ENCODE results near the gene TRPM5. TPM values are rescaled to one million over a fixed set of nuclear protein-coding genes. Genes with fewer than 3 reads are reported as not detected.

TRPM5 gene
- total and polyA plus RNA-seq, 9 of the 15 experiments (the other 6 are each of a cell fraction or from before 2014, with no cell fraction given), result not detected

DNA sequence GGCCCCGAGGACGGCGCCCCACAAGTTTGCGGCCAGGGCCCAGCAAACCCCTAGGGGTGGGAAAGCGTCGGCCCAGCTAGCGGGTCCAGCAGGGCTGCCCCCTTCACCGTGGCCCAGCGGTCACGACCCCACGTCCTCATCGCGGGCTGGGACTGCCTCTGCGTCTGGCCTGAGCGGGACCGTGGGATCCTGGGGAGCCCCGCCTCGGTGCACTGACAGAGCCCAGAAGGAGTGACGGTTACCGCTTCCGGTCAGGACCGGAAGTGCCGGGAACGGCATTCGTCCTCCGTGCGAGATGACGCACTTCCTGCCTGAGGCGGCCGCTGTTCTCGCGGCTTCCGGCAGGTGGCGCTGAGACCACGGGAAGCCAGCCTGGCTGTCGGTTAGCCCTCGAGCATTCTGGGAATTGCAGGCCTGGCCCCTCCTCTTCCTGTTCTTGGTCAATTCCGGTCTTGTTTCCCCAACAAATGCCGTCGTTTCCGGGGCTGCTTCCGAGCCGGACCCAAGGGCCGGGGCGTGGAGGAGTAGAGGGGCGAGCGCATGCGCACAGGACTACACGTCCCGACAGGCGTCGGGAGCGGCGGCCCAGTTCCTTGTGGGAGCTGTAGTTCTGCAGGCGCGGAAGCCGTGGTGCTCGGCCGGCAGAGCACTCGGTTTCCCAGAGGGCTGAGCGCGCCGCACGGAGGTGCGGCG lies 44.1 kb downstream of the TRPM5 start, which contains the start of gene TSSC4 (continued):
- TF ChIP-seq, protein P1, sequence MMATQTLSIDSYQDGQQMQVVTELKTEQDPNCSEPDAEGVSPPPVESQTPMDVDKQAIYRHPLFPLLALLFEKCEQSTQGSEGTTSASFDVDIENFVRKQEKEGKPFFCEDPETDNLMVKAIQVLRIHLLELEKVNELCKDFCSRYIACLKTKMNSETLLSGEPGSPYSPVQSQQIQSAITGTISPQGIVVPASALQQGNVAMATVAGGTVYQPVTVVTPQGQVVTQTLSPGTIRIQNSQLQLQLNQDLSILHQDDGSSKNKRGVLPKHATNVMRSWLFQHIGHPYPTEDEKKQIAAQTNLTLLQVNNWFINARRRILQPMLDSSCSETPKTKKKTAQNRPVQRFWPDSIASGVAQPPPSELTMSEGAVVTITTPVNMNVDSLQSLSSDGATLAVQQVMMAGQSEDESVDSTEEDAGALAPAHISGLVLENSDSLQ (IDR thresholded peaks at IDR 0.05), result peak; percentile 92
- TF ChIP-seq KAT8 (IDR thresholded peaks at IDR 0.05; ENCODE audit: low read depth) (no peak), ERF (CRISPR knock-in tag; IDR thresholded peaks at IDR 0.05) (peak; percentile 58; the same call in 1 of the 2 replicates), JUND (IDR thresholded peaks at IDR 0.05; ENCODE audit: borderline replicate concordance, low read depth, low read length) (peak; percentile 84), JUND (tag; IDR thresholded peaks at IDR 0.05; ENCODE audit: borderline replicate concordance, low read depth, low read length) (peak; percentile 71; the same call in 1 of the 3 replicates), SP1 (CRISPR knock-in tag; IDR thresholded peaks at IDR 0.05) (peak; percentile 99), CBX1 (IDR thresholded peaks at IDR 0.05; ENCODE audit: low read depth) (peak; percentile 31; the same call in 1 of the 2 replicates), ZNF707 (CRISPR knock-in tag; conservative IDR thresholded peaks at IDR 0.05) (no peak), LARP7 (IDR thresholded peaks at IDR 0.05) (no peak), ARNT (IDR thresholded peaks at IDR 0.05) (peak; percentile 59 to 68; a peak in 3 of 4 replicates), PCBP2 (IDR thresholded peaks at IDR 0.05; ENCODE audit: low read depth, low read length, poor library complexity, severe bottlenecking) (no peak), RFX7 (CRISPR knock-in tag; IDR thresholded peaks at IDR 0.05) (no peak), POLR2A (conservative IDR thresholded peaks at IDR 0.05) (peak; percentile 92), ZFP1 (CRISPR knock-in tag; IDR thresholded peaks at IDR 0.05) (0 out of 2 replicates have a peak, but pooled peaks have one; percentile 10), WHSC1 (IDR thresholded peaks at IDR 0.05; ENCODE audit: low read length) (no peak), FOSL1 (tag; conservative IDR thresholded peaks at IDR 0.05) (peak; percentile 63), NCOA1 (IDR thresholded peaks at IDR 0.05; ENCODE audit: low read depth) (peak; percentile 97), BRCA1 (IDR thresholded peaks at IDR 0.05) (no peak), BRCA1 (CRISPR knock-in tag; IDR thresholded peaks at IDR 0.05) (no peak), NRF1 (conservative IDR thresholded peaks at IDR 0.05 in 1 of 2, IDR thresholded peaks at IDR 0.05 in 1 of 2) (peak; percentile 99 to 100), ZNF23 (CRISPR knock-in tag; IDR thresholded peaks at IDR 0.05) (no peak), SIN3A (IDR thresholded peaks at IDR 0.05; ENCODE audit: borderline replicate concordance in 2 of 2, control insufficient read depth in 1 of 2, low read depth in 2 of 2, low read length in 2 of 2) (peak in 1 of 2 experiments; percentile 35; a peak in 1 of 4 replicates), SETDB1 (IDR thresholded peaks at IDR 0.05; ENCODE audit: low read length) (peak; percentile 79), ETV1 (tag; conservative IDR thresholded peaks at IDR 0.05; ENCODE audit: low read depth) (peak; percentile 99), SPI1 (IDR thresholded peaks at IDR 0.05; ENCODE audit: borderline replicate concordance, low read depth, low read length) (peak; percentile 80), DDX20 (tag; IDR thresholded peaks at IDR 0.05; ENCODE audit: low read depth) (no peak), SREBF1 (IDR thresholded peaks at IDR 0.05; ENCODE audit: borderline replicate concordance, low read depth, low read length) (0 out of 2 replicates have a peak, but pooled peaks have one; percentile 62), POLR2B (IDR thresholded peaks at IDR 0.05; ENCODE audit: low read depth, partially characterized antibody) (peak; percentile 90), MBD2 (IDR thresholded peaks at IDR 0.05; ENCODE audit: borderline replicate concordance, low read depth) (peak; percentile 85), ZNF24 (IDR thresholded peaks at IDR 0.05) (no peak)
- TF ChIP-seq, protein P2, sequence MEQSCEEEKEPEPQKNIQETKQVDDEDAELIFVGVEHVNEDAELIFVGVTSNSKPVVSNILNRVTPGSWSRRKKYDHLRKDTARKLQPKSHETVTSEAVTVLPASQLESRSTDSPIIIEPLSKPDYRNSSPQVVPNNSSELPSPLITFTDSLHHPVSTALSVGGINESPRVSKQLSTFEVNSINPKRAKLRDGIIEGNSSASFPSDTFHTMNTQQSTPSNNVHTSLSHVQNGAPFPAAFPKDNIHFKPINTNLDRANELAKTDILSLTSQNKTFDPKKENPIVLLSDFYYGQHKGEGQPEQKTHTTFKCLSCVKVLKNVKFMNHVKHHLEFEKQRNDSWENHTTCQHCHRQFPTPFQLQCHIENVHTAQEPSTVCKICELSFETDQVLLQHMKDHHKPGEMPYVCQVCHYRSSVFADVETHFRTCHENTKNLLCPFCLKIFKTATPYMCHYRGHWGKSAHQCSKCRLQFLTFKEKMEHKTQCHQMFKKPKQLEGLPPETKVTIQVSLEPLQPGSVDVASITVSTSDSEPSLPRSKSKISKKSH (CRISPR knock-in tag; IDR thresholded peaks at IDR 0.05), result no peak

All from K562 (cell line).